ENCODE data around the gene FAM131A.
A peak's percentile ranks its signal among the peaks of the same experiment; 100 is the strongest.

FAM131A gene

DNA sequence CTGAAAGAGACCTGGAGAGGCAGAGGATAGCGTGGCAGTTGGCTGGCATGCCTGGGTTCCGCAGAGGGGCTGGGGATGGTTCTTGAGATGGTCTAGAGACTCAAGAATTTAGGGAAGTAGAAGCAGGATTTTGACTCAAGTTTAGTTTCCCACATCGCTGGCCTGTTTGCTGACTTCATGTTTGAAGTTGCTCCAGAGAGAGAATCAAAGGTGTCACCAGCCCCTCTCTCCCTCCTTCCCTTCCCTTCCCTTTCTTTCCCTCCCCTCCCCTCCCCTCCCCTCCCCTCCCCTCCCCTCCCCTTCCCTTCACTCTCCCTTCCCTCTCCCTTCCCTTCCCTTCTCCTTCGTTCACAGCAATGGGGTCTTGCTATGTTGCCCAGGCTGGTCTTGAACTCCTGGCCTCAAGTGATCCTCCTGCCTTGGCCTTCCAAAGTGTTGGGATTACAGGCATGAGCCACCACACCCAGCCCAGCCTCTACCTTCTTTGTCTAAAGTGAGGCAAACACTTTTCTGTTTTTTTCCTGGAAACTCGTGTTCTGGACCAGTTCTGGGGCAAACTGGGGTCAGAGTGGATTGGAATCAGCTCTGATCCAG, 52.6 kb downstream of the FAM131A start:
- DNase-seq: no peak
- H3K4me1 Mint-ChIP-seq: peaks cover 10% of the 10 kb centered on the region
- H3K27me3 Mint-ChIP-seq (ENCODE audit: low read depth, poor library complexity): peaks cover 7% of the 10 kb centered on the region
- TF ChIP-seq, protein P1, sequence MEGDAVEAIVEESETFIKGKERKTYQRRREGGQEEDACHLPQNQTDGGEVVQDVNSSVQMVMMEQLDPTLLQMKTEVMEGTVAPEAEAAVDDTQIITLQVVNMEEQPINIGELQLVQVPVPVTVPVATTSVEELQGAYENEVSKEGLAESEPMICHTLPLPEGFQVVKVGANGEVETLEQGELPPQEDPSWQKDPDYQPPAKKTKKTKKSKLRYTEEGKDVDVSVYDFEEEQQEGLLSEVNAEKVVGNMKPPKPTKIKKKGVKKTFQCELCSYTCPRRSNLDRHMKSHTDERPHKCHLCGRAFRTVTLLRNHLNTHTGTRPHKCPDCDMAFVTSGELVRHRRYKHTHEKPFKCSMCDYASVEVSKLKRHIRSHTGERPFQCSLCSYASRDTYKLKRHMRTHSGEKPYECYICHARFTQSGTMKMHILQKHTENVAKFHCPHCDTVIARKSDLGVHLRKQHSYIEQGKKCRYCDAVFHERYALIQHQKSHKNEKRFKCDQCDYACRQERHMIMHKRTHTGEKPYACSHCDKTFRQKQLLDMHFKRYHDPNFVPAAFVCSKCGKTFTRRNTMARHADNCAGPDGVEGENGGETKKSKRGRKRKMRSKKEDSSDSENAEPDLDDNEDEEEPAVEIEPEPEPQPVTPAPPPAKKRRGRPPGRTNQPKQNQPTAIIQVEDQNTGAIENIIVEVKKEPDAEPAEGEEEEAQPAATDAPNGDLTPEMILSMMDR (IDR thresholded peaks at IDR 0.05): no peak
- H3K9me3 Mint-ChIP-seq: no peaks in the 10 kb centered on the region
- no peaks in the 10 kb centered on the region for H3K36me3 Mint-ChIP-seq (ENCODE audit: low read depth)
- no peak overlapping the region for H3K4me3 Mint-ChIP-seq
- H3K27ac Mint-ChIP-seq: peak overlapping the region; percentile 24

DNA sequence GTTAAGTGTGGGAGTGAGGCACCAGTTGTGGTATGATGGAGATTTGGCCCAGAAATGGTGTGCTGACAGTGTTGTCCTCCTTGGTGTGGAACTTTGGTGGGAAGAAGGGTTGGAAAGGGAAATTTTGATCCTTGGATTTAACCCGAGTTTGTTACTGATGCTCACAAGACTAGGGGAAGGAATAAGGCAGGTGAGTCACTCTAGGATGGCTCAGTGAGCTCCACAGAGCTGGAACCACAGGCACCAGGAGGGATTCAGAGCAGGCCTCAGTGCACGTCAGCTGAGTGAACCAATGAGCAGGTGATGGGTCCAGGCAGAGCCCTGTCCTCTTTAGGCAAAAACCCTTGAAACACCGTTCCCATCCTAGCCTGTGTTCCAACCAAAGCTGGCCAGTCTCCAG, 53.9 kb downstream of the FAM131A start:
- Mint-ChIP-seq H3K27me3 (ENCODE audit: low read depth, poor library complexity) (peaks cover 7% of the 10 kb centered on the region), H3K9me3 (no peaks in the 10 kb centered on the region), H3K27ac (peak overlapping the region; percentile 43), H3K4me1 (peaks cover 10% of the 10 kb centered on the region), H3K36me3 (ENCODE audit: low read depth) (no peaks in the 10 kb centered on the region), H3K4me3 (no peak overlapping the region)
- TF ChIP-seq, protein P1 (IDR thresholded peaks at IDR 0.05): no peak
- DNase-seq: no peak

DNA sequence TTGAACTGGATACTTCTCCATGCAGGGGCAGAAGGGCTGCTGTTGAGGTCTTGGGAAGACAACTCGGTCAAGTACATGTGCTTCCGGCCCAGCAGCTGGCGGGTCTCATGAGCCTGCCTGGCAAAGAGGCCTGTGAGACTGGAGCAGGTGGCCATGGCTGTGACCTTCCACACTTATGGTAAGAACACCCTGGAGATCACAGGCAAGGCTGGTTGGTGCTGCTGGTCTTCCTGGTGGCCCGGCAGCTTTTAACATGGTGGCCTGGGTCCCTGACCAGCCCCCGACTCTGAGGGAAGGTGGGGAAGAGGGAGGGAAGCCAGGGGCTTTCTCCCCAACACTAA, 57.9 kb downstream of the FAM131A start:
- Mint-ChIP-seq H3K27me3 (ENCODE audit: low read depth, poor library complexity) (peaks cover 11% of the 10 kb centered on the region), H3K4me1 (no peaks in the 10 kb centered on the region), H3K9me3 (no peaks in the 10 kb centered on the region), H3K27ac (peak overlapping the region; percentile 72), H3K36me3 (ENCODE audit: low read depth) (no peaks in the 10 kb centered on the region), H3K4me3 (no peak overlapping the region)
- TF ChIP-seq, protein P1 (IDR thresholded peaks at IDR 0.05): no peak
- DNase-seq: no peak

Measured in nephron progenitor cell (in vitro differentiated cells).